IMR-90 (cell line): Measurements from ENCODE around the gene SLC3A2. TPM values are rescaled to one million over a fixed set of nuclear protein-coding genes. Genes with fewer than 3 reads are reported as not detected.

Experiments used
- ATAC-seq: fragments of 200-7000 bp; cut with Tn5 transposase; 2 replicates; pipeline ENCODE4 v1.9.1; 2020; ENCODE audit warnings: low read depth, mild to moderate bottlenecking, moderate library complexity
- BruUV-seq: library from RNA; stranded (reverse); fragments of 400-500 nt; replicated peaks from 2 replicates; lab custom pipeline; 2021; lab: Mats Ljungman, UMichigan
- CTCF ChIA-PET: fragments of 300-600 bp; formaldehyde crosslinking; extraction: SDS; loops from one replicate; lab custom pipeline; 2021; ENCODE audit warnings: antibody characterized with exemption; lab: Yijun Ruan, JAX
- POLR2A ChIA-PET: fragments of 300-600 bp; sonication (Branson Sonifier 250); formaldehyde crosslinking; loops from one replicate; lab custom pipeline; 2022; ENCODE audit warnings: antibody characterized with exemption; ENCODE audit not compliant: unreplicated experiment; lab: Charles Lee
- DNase-seq: peaks from one replicate; pipeline ENCODE4 v3.0.0; 2013
- H2AFZ ChIP-seq: replicated peaks from 2 replicates; pipeline ENCODE3; 2013; ENCODE audit warnings: low read length, mild to moderate bottlenecking; ENCODE audit not compliant: poor library complexity
- H2AK5ac ChIP-seq: 2 replicates; pipeline ENCODE4 v1.6.1; 2013; ENCODE audit warnings: low read depth, low read length, inconsistent platforms
- H2AK9ac ChIP-seq: replicated peaks from 2 replicates; pipeline ENCODE3; 2013; ENCODE audit warnings: mild to moderate bottlenecking, low read depth, low read length, moderate library complexity; ENCODE audit not compliant: poor library complexity
- H2BK120ac ChIP-seq: 2 replicates; pipeline ENCODE4 v1.6.1; 2013; ENCODE audit warnings: low read depth, low read length, inconsistent platforms
- H2BK15ac ChIP-seq: 3 replicates; pipeline ENCODE4 v1.6.1; 2013; ENCODE audit warnings: low read depth, low read length, inconsistent platforms
- H2BK20ac ChIP-seq: 2 replicates; pipeline ENCODE4 v1.6.1; 2013; ENCODE audit warnings: low read depth, mild to moderate bottlenecking, inconsistent platforms, low read length, moderate library complexity
- H2BK5ac ChIP-seq: 2 replicates; pipeline ENCODE4 v1.6.1; 2013; ENCODE audit warnings: mild to moderate bottlenecking, low read depth, low read length, inconsistent platforms; ENCODE audit not compliant: poor library complexity, severe bottlenecking
- H3K14ac ChIP-seq: replicated peaks from 2 replicates; pipeline ENCODE4 v1.6.1; 2013; ENCODE audit warnings: low read depth, low read length, inconsistent platforms
- H3K18ac ChIP-seq: 2 replicates; pipeline ENCODE4 v1.6.1; 2013; ENCODE audit warnings: low read depth, low read length, control low read depth
- H3K23ac ChIP-seq: 2 replicates; pipeline ENCODE4 v1.6.1; 2013; ENCODE audit warnings: low read depth, low read length, inconsistent platforms
- H3K27ac ChIP-seq: 2 replicates; pipeline ENCODE4 v1.5.1; 2013; ENCODE audit warnings: mild to moderate bottlenecking, control low read depth, low read length; ENCODE audit not compliant: insufficient read depth
- H3K27me3 ChIP-seq: 2 replicates; pipeline ENCODE4 v1.6.1; 2013; ENCODE audit warnings: low read length; ENCODE audit not compliant: control insufficient read depth, insufficient read depth
- H3K36me3 ChIP-seq: 2 replicates; pipeline ENCODE4 v1.6.1; 2013; ENCODE audit warnings: low read length, mixed read lengths; ENCODE audit not compliant: control insufficient read depth, insufficient read depth
- H3K4ac ChIP-seq: 2 replicates; pipeline ENCODE4 v1.6.1; 2013; ENCODE audit warnings: low read depth, low read length, inconsistent platforms
- H3K4me1 ChIP-seq: 2 replicates; pipeline ENCODE4 v1.6.1; 2013; ENCODE audit warnings: low read length, mixed read lengths; ENCODE audit not compliant: control insufficient read depth, insufficient read depth
- H3K4me2 ChIP-seq: 2 replicates; pipeline ENCODE4 v1.6.1; 2013; ENCODE audit warnings: low read depth, mild to moderate bottlenecking, control low read depth, low read length, moderate library complexity
- H3K4me3 ChIP-seq: 2 replicates; pipeline ENCODE4 v1.5.1; 2013; ENCODE audit warnings: low read depth, mild to moderate bottlenecking, control low read depth, low read length, moderate library complexity; ENCODE audit not compliant: insufficient read depth
- H3K56ac ChIP-seq: 2 replicates; pipeline ENCODE4 v1.6.1; 2013; ENCODE audit warnings: low read length, inconsistent platforms; ENCODE audit not compliant: insufficient read depth; ENCODE audit errors: extremely low read depth
- H3K79me1 ChIP-seq, 2 experiments: 2 replicates each; pipeline ENCODE4 v1.6.1; 2013; ENCODE audit warnings: low read length in 2 of 2, inconsistent platforms in 1 of 2, low read depth in 1 of 2
- H3K9ac ChIP-seq: 2 replicates; pipeline ENCODE4 v1.6.1; 2013; ENCODE audit warnings: low read depth, low read length, control low read depth
- H3K9me1 ChIP-seq: 2 replicates; pipeline ENCODE4 v1.6.1; 2013; ENCODE audit warnings: low read length, inconsistent platforms; ENCODE audit not compliant: insufficient read depth
- H3K9me3 ChIP-seq: 2 replicates; pipeline ENCODE4 v1.6.1; 2013; ENCODE audit warnings: low read length; ENCODE audit not compliant: control insufficient read depth, insufficient read depth
- H4K20me1 ChIP-seq: 2 replicates; pipeline ENCODE4 v1.6.1; 2013; ENCODE audit warnings: low read length, inconsistent platforms; ENCODE audit not compliant: insufficient read depth
- H4K5ac ChIP-seq: 2 replicates; pipeline ENCODE4 v1.6.1; 2013; ENCODE audit warnings: mild to moderate bottlenecking, low read depth, low read length, control low read depth
- H4K8ac ChIP-seq, 2 experiments: 2 replicates each; pipeline ENCODE4 v1.6.1; 2013; ENCODE audit warnings: low read depth in 2 of 2, low read length in 2 of 2, control low read depth in 1 of 2, inconsistent platforms in 1 of 2
- H4K91ac ChIP-seq: 2 replicates; pipeline ENCODE4 v1.6.1; 2013; ENCODE audit warnings: low read depth, low read length, inconsistent platforms; ENCODE audit not compliant: insufficient read depth
- BHLHE40 ChIP-seq: fragments of 150-350 bp; IDR thresholded peaks from 2 replicates; pipeline ENCODE4 v1.6.1; 2016; ENCODE audit warnings: mild to moderate bottlenecking, low read depth, low read length
- FOS ChIP-seq: fragments of 150-350 bp; IDR thresholded peaks from 2 replicates; pipeline ENCODE4 v1.6.1; 2016; ENCODE audit warnings: low read depth, low read length
- MAFK ChIP-seq: IDR thresholded peaks from 2 replicates; pipeline ENCODE4 v1.6.1; 2012; ENCODE audit warnings: low read depth, low read length, improper control_type of control experiment
- MAZ ChIP-seq: IDR thresholded peaks from 2 replicates; pipeline ENCODE4 v1.6.1; 2012; ENCODE audit warnings: low read depth, mild to moderate bottlenecking, low read length, improper control_type of control experiment, moderate library complexity, borderline replicate concordance
- NFE2L2 ChIP-seq: fragments of 150-350 bp; IDR thresholded peaks from 2 replicates; pipeline ENCODE4 v1.6.1; 2016; ENCODE audit warnings: low read depth, mild to moderate bottlenecking, low read length
- POLR2A ChIP-seq: IDR thresholded peaks from 2 replicates; pipeline ENCODE4 v1.6.1; 2012; ENCODE audit warnings: mild to moderate bottlenecking, low read depth, low read length
- RAD21 ChIP-seq: IDR thresholded peaks from 2 replicates; pipeline ENCODE4 v1.6.1; 2012; ENCODE audit warnings: low read length, improper control_type of control experiment
- SMC3 ChIP-seq: fragments of 150-350 bp; IDR thresholded peaks from 2 replicates; pipeline ENCODE4 v1.6.1; 2016; ENCODE audit warnings: low read depth, mild to moderate bottlenecking, antibody characterized with exemption, low read length, moderate library complexity
- WGBS, 2 experiments: methylation state at CpG; one replicate each; pipeline versions ENCODE4 v1.1.5 to v1.1.7; 2013; ENCODE audit warnings: missing lambda C conversion rate in 2 of 2; ENCODE audit not compliant: insufficient read length in 1 of 2; ENCODE audit errors: extremely low coverage in 2 of 2; 5-methylcytosine and 5-hydroxymethylcytosine counted together
- dilution Hi-C: fragments of 300-500 bp; cut with HindIII; formaldehyde crosslinking; loops from one replicate; pipeline ENCODE4 v1.14.3; 2018; ENCODE audit warnings: low sequenced_read_pairs; ENCODE audit not compliant: unreplicated experiment
- in situ Hi-C: fragments of 300-500 bp; cut with MboI; formaldehyde crosslinking; loops from 3 replicates; pipeline ENCODE4 v1.14.3; 2019; ENCODE audit warnings: low sequenced_read_pairs, inconsistent platforms, mixed read lengths
- intact Hi-C: fragments of 100-400 bp; cut with micrococcal nuclease; formaldehyde crosslinking; loops from 2 replicates; pipeline ENCODE4 v1.10.0; 2022
- polyA plus RNA-seq, 3 experiments: library from polyadenylated mRNA; depleted of rRNA; stranded (reverse); fragments of >200 nt; gene quantifications; 2 replicates each; pipeline ENCODE4 v1.2.3, GENCODE V29; 2012; ENCODE audit warnings: low replicate concordance in 1 of 3
- total RNA-seq: library from RNA; depleted of rRNA; stranded (reverse); fragments of >200 nt; gene quantifications from 2 replicates; pipeline ENCODE4 v1.2.3, GENCODE V29; 2012
- TF ChIP-seq, protein P1 (sequence below): fragments of 150-350 bp; IDR thresholded peaks from 2 replicates; pipeline ENCODE4 v1.6.1; 2017; ENCODE audit warnings: mild to moderate bottlenecking, antibody characterized with exemption, low read length, low read depth
- TF ChIP-seq, protein P2 (sequence below): conservative IDR thresholded peaks from 2 replicates; pipeline ENCODE4 v1.5.1; 2012; ENCODE audit warnings: mild to moderate bottlenecking, low read depth, low read length, improper control_type of control experiment
- TF ChIP-seq, protein P3 (sequence below): fragments of 150-350 bp; IDR thresholded peaks from 2 replicates; pipeline ENCODE4 v1.6.1; 2016; ENCODE audit warnings: low read depth, mild to moderate bottlenecking, low read length, moderate library complexity, borderline replicate concordance

SLC3A2 gene
- total and polyA plus RNA-seq, 2 of the 4 experiments (the other 2 are of a cell fraction), result 140 to 239 TPM

GRCh38 chr11:62879235-62879978 is 1.3 kb upstream of the SLC3A2 start:
- dilution Hi-C loops, result no loop called here
- H3K36me3 ChIP-seq, result peaks cover 25% of the 10 kb centered on the region
- WGBS, 2 experiments, result 90% methylated on average over 2 of the region's 7 CpGs; no CpG with 5 or more reads in 1 of the 2 experiments
- H2BK5ac ChIP-seq, result peak overlapping the region; percentile 85
- H3K27me3 ChIP-seq, result no peaks in the 10 kb centered on the region
- no TSS peak for BruUV-seq
- intact Hi-C loops, result no loop called here
- H3K56ac ChIP-seq, result peak overlapping the region; percentile 85
- peak overlapping the region; percentile 98 for H3K27ac ChIP-seq
- TF ChIP-seq FOS (no peak), SMC3 (no peak), MAZ (no peak), RAD21 (no peak), MAFK (no peak), POLR2A (no peak), NFE2L2 (no peak), BHLHE40 (no peak)
- TF ChIP-seq, protein P1, sequence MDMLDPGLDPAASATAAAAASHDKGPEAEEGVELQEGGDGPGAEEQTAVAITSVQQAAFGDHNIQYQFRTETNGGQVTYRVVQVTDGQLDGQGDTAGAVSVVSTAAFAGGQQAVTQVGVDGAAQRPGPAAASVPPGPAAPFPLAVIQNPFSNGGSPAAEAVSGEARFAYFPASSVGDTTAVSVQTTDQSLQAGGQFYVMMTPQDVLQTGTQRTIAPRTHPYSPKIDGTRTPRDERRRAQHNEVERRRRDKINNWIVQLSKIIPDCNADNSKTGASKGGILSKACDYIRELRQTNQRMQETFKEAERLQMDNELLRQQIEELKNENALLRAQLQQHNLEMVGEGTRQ, result no peak
- TF ChIP-seq, protein P2, sequence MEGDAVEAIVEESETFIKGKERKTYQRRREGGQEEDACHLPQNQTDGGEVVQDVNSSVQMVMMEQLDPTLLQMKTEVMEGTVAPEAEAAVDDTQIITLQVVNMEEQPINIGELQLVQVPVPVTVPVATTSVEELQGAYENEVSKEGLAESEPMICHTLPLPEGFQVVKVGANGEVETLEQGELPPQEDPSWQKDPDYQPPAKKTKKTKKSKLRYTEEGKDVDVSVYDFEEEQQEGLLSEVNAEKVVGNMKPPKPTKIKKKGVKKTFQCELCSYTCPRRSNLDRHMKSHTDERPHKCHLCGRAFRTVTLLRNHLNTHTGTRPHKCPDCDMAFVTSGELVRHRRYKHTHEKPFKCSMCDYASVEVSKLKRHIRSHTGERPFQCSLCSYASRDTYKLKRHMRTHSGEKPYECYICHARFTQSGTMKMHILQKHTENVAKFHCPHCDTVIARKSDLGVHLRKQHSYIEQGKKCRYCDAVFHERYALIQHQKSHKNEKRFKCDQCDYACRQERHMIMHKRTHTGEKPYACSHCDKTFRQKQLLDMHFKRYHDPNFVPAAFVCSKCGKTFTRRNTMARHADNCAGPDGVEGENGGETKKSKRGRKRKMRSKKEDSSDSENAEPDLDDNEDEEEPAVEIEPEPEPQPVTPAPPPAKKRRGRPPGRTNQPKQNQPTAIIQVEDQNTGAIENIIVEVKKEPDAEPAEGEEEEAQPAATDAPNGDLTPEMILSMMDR, result no peak
- TF ChIP-seq, protein P3, sequence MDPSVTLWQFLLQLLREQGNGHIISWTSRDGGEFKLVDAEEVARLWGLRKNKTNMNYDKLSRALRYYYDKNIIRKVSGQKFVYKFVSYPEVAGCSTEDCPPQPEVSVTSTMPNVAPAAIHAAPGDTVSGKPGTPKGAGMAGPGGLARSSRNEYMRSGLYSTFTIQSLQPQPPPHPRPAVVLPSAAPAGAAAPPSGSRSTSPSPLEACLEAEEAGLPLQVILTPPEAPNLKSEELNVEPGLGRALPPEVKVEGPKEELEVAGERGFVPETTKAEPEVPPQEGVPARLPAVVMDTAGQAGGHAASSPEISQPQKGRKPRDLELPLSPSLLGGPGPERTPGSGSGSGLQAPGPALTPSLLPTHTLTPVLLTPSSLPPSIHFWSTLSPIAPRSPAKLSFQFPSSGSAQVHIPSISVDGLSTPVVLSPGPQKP, result no peak
- peak overlapping the region; percentile 86 for H3K4me2 ChIP-seq
- no peak overlapping the region; the same call in 1 of the 2 replicates for H3K4me3 ChIP-seq
- H3K9ac ChIP-seq, result peak overlapping the region; percentile 69
- peak overlapping the region; percentile 76 for H2AFZ ChIP-seq
- H3K9me1 ChIP-seq, result peaks cover 7% of the 10 kb centered on the region; the same call in 1 of the 2 replicates
- peak overlapping the region; percentile 78 for H3K18ac ChIP-seq
- peaks cover 12 to 45% of the 10 kb centered on the region in 2 experiments; a peak in 3 of 4 replicates for H3K79me1 ChIP-seq
- ChIA-PET POLR2A (no interaction called here), CTCF (no interaction called here)
- H4K91ac ChIP-seq, result peak overlapping the region; percentile 86
- peak overlapping the region; percentile 72 for H4K5ac ChIP-seq
- H2BK20ac ChIP-seq, result peak overlapping the region; percentile 87
- peak overlapping the region; percentile 94 for H2BK120ac ChIP-seq
- H2AK5ac ChIP-seq, result peak overlapping the region; percentile 92
- no peaks in the 10 kb centered on the region for H3K9me3 ChIP-seq
- ATAC-seq, result no peak
- peak overlapping the region; percentile 60 to 83; a peak in 3 of 4 replicates for H4K8ac ChIP-seq
- H3K4me1 ChIP-seq, result peaks cover 17% of the 10 kb centered on the region
- H2AK9ac ChIP-seq, result peak overlapping the region; percentile 96
- H2BK15ac ChIP-seq, result peak overlapping the region; percentile 88; the same call in 2 of the 3 replicates
- peak overlapping the region; percentile 92 for H3K23ac ChIP-seq
- peak overlapping the region; percentile 94 for H3K14ac ChIP-seq
- in situ Hi-C loops, result loop anchor here (25.0 kb wide), 1 partner anchor 783 kb away; the partner anchor contains the start of gene ATL3
- DNase-seq, result no peak
- H3K4ac ChIP-seq, result peak overlapping the region; percentile 92
- peaks cover 25% of the 10 kb centered on the region for H4K20me1 ChIP-seq
